Ishikawa (cell line): ENCODE data around the gene ZNF546.

Experiments used
- CEBPB ChIP-seq: IDR thresholded peaks from 2 replicates; pipeline ENCODE4 v1.6.1; 2012
- CREB1 ChIP-seq: IDR thresholded peaks from 2 replicates; pipeline ENCODE4 v1.6.1; 2012; ENCODE audit warnings: low read depth
- EGR1 ChIP-seq: IDR thresholded peaks from 2 replicates; pipeline ENCODE4 v1.6.1; 2012
- EP300 ChIP-seq: IDR thresholded peaks from 2 replicates; pipeline ENCODE4 v1.6.1; 2012; ENCODE audit warnings: borderline replicate concordance
- FOXM1 ChIP-seq: IDR thresholded peaks from 2 replicates; pipeline ENCODE4 v1.6.1; 2012; ENCODE audit warnings: low read depth, borderline replicate concordance
- NFIC ChIP-seq: IDR thresholded peaks from 2 replicates; pipeline ENCODE4 v1.6.1; 2012
- RAD21 ChIP-seq: IDR thresholded peaks from 2 replicates; pipeline ENCODE4 v1.6.1; 2012; ENCODE audit warnings: low read depth
- REST ChIP-seq: IDR thresholded peaks from 2 replicates; pipeline ENCODE4 v1.6.1; 2012; ENCODE audit warnings: low read depth, mild to moderate bottlenecking
- TAF1 ChIP-seq: IDR thresholded peaks from 2 replicates; pipeline ENCODE4 v1.6.1; 2012; ENCODE audit warnings: low read depth, mild to moderate bottlenecking
- TCF12 ChIP-seq: IDR thresholded peaks from 2 replicates; pipeline ENCODE4 v1.6.1; 2012; ENCODE audit warnings: low read depth
- TEAD4 ChIP-seq: IDR thresholded peaks from 2 replicates; pipeline ENCODE4 v1.6.1; 2012
- USF1 ChIP-seq: IDR thresholded peaks from 2 replicates; pipeline ENCODE4 v1.6.1; 2012
- YY1 ChIP-seq: IDR thresholded peaks from 2 replicates; pipeline ENCODE4 v1.6.1; 2012; ENCODE audit warnings: low read depth
- TF ChIP-seq, protein P1 (sequence below): IDR thresholded peaks from 2 replicates; pipeline ENCODE4 v1.6.1; 2012

ZNF546 gene

DNA sequence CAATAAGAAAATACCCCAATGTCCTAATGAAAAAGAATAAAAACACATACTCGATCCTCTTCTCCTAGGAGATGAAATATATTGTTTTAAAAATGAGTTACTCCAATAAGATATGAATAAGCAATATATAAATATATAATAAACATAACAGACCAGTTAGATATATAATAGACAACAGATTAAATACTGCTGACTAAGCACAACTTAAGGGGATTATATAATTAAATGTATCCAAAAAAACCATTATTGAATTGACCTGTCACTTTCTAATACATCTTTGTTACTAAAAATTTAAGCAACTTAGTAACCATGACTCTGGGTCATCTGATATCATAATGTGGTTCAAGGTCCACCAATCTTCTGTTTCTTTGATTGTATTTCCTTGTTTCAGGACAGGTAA lies 73.2 kb downstream of the ZNF546 start:
- TF ChIP-seq REST = no peak
- TF ChIP-seq USF1 = no peak
- TF ChIP-seq RAD21 = no peak
- TF ChIP-seq YY1 = no peak
- TF ChIP-seq FOXM1 = no peak
- TF ChIP-seq, protein P1, sequence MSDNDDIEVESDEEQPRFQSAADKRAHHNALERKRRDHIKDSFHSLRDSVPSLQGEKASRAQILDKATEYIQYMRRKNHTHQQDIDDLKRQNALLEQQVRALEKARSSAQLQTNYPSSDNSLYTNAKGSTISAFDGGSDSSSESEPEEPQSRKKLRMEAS = no peak
- no peak for TF ChIP-seq TEAD4
- TF ChIP-seq NFIC = no peak
- TF ChIP-seq EGR1 = no peak
- TF ChIP-seq EP300 = no peak
- no peak for TF ChIP-seq CEBPB
- TF ChIP-seq TCF12 = no peak
- no peak for TF ChIP-seq TAF1
- no peak for TF ChIP-seq CREB1
